Activated CD8-positive, alpha-beta T cell treated with anti-CD3 and anti-CD28 coated beads for 36 hours (primary cell): ENCODE data around the gene PHEX. TPM values are rescaled to one million over a fixed set of nuclear protein-coding genes. Genes with fewer than 3 reads are reported as not detected.

Experiments
- ATAC-seq: fragments of 200-7000 bp; cut with Tn5 transposase; one replicate; pipeline ENCODE4 v1.10.0; 2021; ENCODE audit warnings: mild to moderate bottlenecking, moderate library complexity
- CTCF ChIA-PET: fragments of 350-600 bp; sonication (Branson Sonifier 250); formaldehyde crosslinking; loops from one replicate; lab custom pipeline; 2021; ENCODE audit warnings: antibody characterized with exemption; lab: Charles Lee
- POLR2A ChIA-PET: fragments of 350-600 bp; sonication (Branson Sonifier 250); formaldehyde crosslinking; loops from one replicate; lab custom pipeline; 2021; ENCODE audit warnings: antibody characterized with exemption; lab: Charles Lee
- DNase-seq: peaks from one replicate; pipeline ENCODE4 v3.0.0-alpha.2; 2020
- H3K27ac Mint-ChIP-seq: one replicate; pipeline ENCODE4 v1.8.0; 2021; ENCODE audit warnings: mild to moderate bottlenecking, mixed read lengths
- H3K27me3 Mint-ChIP-seq: one replicate; pipeline ENCODE4 v1.8.0; 2021; ENCODE audit warnings: mixed read lengths
- H3K36me3 Mint-ChIP-seq: one replicate; pipeline ENCODE4 v1.8.0; 2021; ENCODE audit warnings: low read depth, mixed read lengths
- H3K4me1 Mint-ChIP-seq: one replicate; pipeline ENCODE4 v1.8.0; 2021; ENCODE audit warnings: low read depth, mixed read lengths
- H3K4me3 Mint-ChIP-seq: one replicate; pipeline ENCODE4 v1.8.0; 2021; ENCODE audit warnings: mild to moderate bottlenecking, moderate library complexity, mixed read lengths
- H3K9me3 Mint-ChIP-seq: one replicate; pipeline ENCODE4 v1.8.0; 2021; ENCODE audit warnings: mixed read lengths
- CTCF ChIP-seq: fragments of 200-600 bp; IDR thresholded peaks from one replicate; pipeline ENCODE4 v1.8.0; 2022; ENCODE audit warnings: antibody characterized with exemption, mild to moderate bottlenecking
- intact Hi-C: fragments of 100-400 bp; cut with micrococcal nuclease; formaldehyde crosslinking; loops from one replicate; pipeline ENCODE4 v1.10.0; 2022
- total RNA-seq, 2 experiments: library from RNA; stranded (reverse); gene quantifications; one replicate each; pipeline ENCODE4 v1.2.3, GENCODE V29; 2021

PHEX gene
- total RNA-seq, 2 experiments from 2014 or later = 22.7 to 25.2 TPM

GRCh38 chrX:22095856-22096255, 63.7 kb downstream of the PHEX start:
- Mint-ChIP-seq H3K36me3 (peaks cover 67% of the 10 kb centered on the region), H3K27me3 (no peaks in the 10 kb centered on the region), H3K9me3 (peaks cover 2% of the 10 kb centered on the region), H3K4me3 (no peak overlapping the region), H3K27ac (no peak overlapping the region), H3K4me1 (peaks cover 15% of the 10 kb centered on the region)
- DNase-seq (no peak), ATAC-seq (no peak)
- ChIA-PET POLR2A (no interaction called here), CTCF (interaction anchor here (0.8 kb wide), 1 partner anchor 13 kb away, joined by 3 read pairs; no protein-coding TSS in a partner anchor)
- intact Hi-C loops = no loop called here
- TF ChIP-seq CTCF = no peak

- POLR2A ChIA-PET = no interaction called here
- no peaks in the 10 kb centered on the region for H3K27me3 Mint-ChIP-seq
- no peaks in the 10 kb centered on the region for H3K9me3 Mint-ChIP-seq
- no peak for DNase-seq
- H3K4me3 Mint-ChIP-seq = no peak overlapping the region
- TF ChIP-seq CTCF = no peak
- ATAC-seq = no peak
- H3K4me1 Mint-ChIP-seq = peaks cover 7% of the 10 kb centered on the region
- intact Hi-C loops = no loop called here
- no peak overlapping the region for H3K27ac Mint-ChIP-seq
- CTCF ChIA-PET = no interaction called here
- peaks cover 56% of the 10 kb centered on the region for H3K36me3 Mint-ChIP-seq
Measured at GRCh38 chrX:22097012-22097694, 65.0 kb downstream of the PHEX start.

GRCh38 chrX:22105231-22105630, 73.1 kb downstream of the PHEX start:
- ATAC-seq (no peak), DNase-seq (no peak)
- Mint-ChIP-seq H3K27me3 (no peaks in the 10 kb centered on the region), H3K36me3 (peaks cover 27% of the 10 kb centered on the region), H3K27ac (no peak overlapping the region), H3K4me1 (peaks cover 11% of the 10 kb centered on the region), H3K9me3 (peaks cover 2% of the 10 kb centered on the region), H3K4me3 (no peak overlapping the region)
- intact Hi-C loops = no loop called here
- no peak for TF ChIP-seq CTCF
- ChIA-PET POLR2A (interaction anchor here (0.7 kb wide), 1 partner anchor 12 kb away, joined by 3 read pairs; no protein-coding TSS in a partner anchor), CTCF (no interaction called here)

GRCh38 chrX:22105971-22106370, 73.8 kb downstream of the PHEX start:
- no peak overlapping the region for H3K4me3 Mint-ChIP-seq
- H3K36me3 Mint-ChIP-seq = peaks cover 23% of the 10 kb centered on the region
- H3K27ac Mint-ChIP-seq = no peak overlapping the region
- ChIA-PET CTCF (no interaction called here), POLR2A (no interaction called here)
- H3K9me3 Mint-ChIP-seq = peaks cover 2% of the 10 kb centered on the region
- intact Hi-C loops = no loop called here
- peaks cover 14% of the 10 kb centered on the region for H3K4me1 Mint-ChIP-seq
- TF ChIP-seq CTCF = no peak
- DNase-seq (no peak), ATAC-seq (no peak)
- no peaks in the 10 kb centered on the region for H3K27me3 Mint-ChIP-seq

- ChIA-PET POLR2A (no interaction called here), CTCF (no interaction called here)
- DNase-seq = no peak
- intact Hi-C loops = no loop called here
- ATAC-seq = no peak
- Mint-ChIP-seq H3K9me3 (no peaks in the 10 kb centered on the region), H3K27me3 (no peaks in the 10 kb centered on the region), H3K4me3 (no peak overlapping the region), H3K4me1 (peaks cover 9% of the 10 kb centered on the region), H3K36me3 (peaks cover 15% of the 10 kb centered on the region), H3K27ac (no peak overlapping the region)
- TF ChIP-seq CTCF = no peak
Measured at GRCh38 chrX:22109442-22109841, 77.3 kb downstream of the PHEX start.
